A673 (cell line): ENCODE results near the gene ARHGEF2.

Experiments
- EZH2 ChIP-seq: fragments of 200-600 bp; sonication (generic); IDR thresholded peaks from 2 replicates; pipeline ENCODE4 v1.6.1; 2017; ENCODE audit warnings: borderline replicate concordance, low read depth, mild to moderate bottlenecking, mixed read lengths, antibody characterized with exemption, low read length; ENCODE audit not compliant: poor library complexity, severe bottlenecking
- TF ChIP-seq, protein P1 (sequence below): fragments of 300-800, 200-600 bp; sonication (generic); conservative IDR thresholded peaks from 2 replicates; pipeline ENCODE4 v1.5.1; 2017; ENCODE audit warnings: low read depth, mild to moderate bottlenecking, antibody characterized with exemption, low read length, moderate library complexity, mixed read lengths

DNA sequence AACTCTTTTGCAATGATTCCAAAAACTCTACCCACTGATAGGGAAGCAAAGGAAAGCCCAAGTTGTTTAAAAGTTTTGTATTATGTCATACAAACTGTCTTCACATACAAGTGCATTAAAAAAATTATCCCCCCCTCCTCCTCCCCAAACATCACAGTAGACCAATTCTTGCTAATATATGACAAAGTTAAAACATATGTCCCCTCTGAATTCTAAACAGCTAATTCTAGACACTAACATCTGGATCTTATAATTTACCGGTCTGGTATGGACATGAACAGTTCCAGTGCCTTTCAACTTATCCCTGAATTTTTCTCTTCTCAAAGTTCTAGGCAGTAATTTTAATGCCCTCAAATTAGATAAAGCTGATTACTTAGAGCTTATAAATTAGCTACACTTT lies 80.6 kb downstream of the ARHGEF2 start:
- TF ChIP-seq, protein P1, sequence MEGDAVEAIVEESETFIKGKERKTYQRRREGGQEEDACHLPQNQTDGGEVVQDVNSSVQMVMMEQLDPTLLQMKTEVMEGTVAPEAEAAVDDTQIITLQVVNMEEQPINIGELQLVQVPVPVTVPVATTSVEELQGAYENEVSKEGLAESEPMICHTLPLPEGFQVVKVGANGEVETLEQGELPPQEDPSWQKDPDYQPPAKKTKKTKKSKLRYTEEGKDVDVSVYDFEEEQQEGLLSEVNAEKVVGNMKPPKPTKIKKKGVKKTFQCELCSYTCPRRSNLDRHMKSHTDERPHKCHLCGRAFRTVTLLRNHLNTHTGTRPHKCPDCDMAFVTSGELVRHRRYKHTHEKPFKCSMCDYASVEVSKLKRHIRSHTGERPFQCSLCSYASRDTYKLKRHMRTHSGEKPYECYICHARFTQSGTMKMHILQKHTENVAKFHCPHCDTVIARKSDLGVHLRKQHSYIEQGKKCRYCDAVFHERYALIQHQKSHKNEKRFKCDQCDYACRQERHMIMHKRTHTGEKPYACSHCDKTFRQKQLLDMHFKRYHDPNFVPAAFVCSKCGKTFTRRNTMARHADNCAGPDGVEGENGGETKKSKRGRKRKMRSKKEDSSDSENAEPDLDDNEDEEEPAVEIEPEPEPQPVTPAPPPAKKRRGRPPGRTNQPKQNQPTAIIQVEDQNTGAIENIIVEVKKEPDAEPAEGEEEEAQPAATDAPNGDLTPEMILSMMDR, result no peak
- no peak for TF ChIP-seq EZH2
